SK-N-SH (cell line): ENCODE data around the gene SLC13A3. TPM values are rescaled to one million over a fixed set of nuclear protein-coding genes. Genes with fewer than 3 reads are reported as not detected.

ENCODE experiments used
- CTCF ChIA-PET: fragments of 300-600, 350-600 bp; formaldehyde crosslinking; extraction: SDS; loops from one replicate; lab custom pipeline; 2021; lab: Yijun Ruan, JAX
- POLR2A ChIA-PET: fragments of 350-600 bp; sonication (Branson Sonifier 250); formaldehyde crosslinking; extraction: SDS; loops from one replicate; lab custom pipeline; 2020; ENCODE audit warnings: antibody characterized with exemption, inconsistent platforms; lab: Yijun Ruan, JAX
- DNase-seq: peaks from one replicate; pipeline ENCODE4 v3.0.0; 2012
- H2AFZ ChIP-seq: fragments of 200-600 bp; sonication (generic); 2 replicates; pipeline ENCODE4 v1.8.1; 2016; ENCODE audit warnings: antibody characterized with exemption, mild to moderate bottlenecking, low read depth
- H3F3A ChIP-seq: fragments of 200-600 bp; sonication (generic); replicated peaks from 2 replicates; pipeline ENCODE3; 2016; ENCODE audit warnings: antibody characterized with exemption, mild to moderate bottlenecking; ENCODE audit not compliant: insufficient read depth
- H3K27ac ChIP-seq, 2 experiments: fragments of 200-500 bp in 1 of 2; fragments of 200-600 bp in 1 of 2; sonication (Bioruptor generic) in 1 of 2; sonication (generic), shearing (Covaris generic) in 1 of 2; 2 replicates each; pipeline versions ENCODE4 v1.5.1 to v1.6.1; 2014 to 2016; ENCODE audit warnings: low read depth in 2 of 2, inconsistent platforms in 1 of 2, low read length in 1 of 2, mild to moderate bottlenecking in 1 of 2, mixed read lengths in 1 of 2
- H3K27me3 ChIP-seq: fragments of 200-600 bp; sonication (generic), shearing (Covaris generic); 2 replicates; pipeline ENCODE4 v1.6.1; 2016; ENCODE audit warnings: mixed run types; ENCODE audit not compliant: insufficient read depth
- H3K36me3 ChIP-seq, 2 experiments: fragments of 200-500 bp in 1 of 2; fragments of 200-600 bp in 1 of 2; sonication (Bioruptor generic) in 1 of 2; sonication (generic) in 1 of 2; replicated peaks in 1 of 2; 2 replicates each; pipeline versions ENCODE3 to v1.5.1; 2014 to 2016; ENCODE audit warnings: low read length in 1 of 2, mild to moderate bottlenecking in 1 of 2; ENCODE audit not compliant: insufficient read depth in 2 of 2, control insufficient read depth in 1 of 2
- H3K4me1 ChIP-seq, 2 experiments: fragments of 200-500 bp in 1 of 2; fragments of 200-600 bp in 1 of 2; sonication (Bioruptor generic) in 1 of 2; sonication (generic), shearing (Covaris generic) in 1 of 2; 2 replicates each; pipeline versions ENCODE4 v1.5.1 to v1.6.1; 2014 to 2016; ENCODE audit warnings: low read depth in 1 of 2, low read length in 1 of 2, mixed run types in 1 of 2; ENCODE audit not compliant: insufficient read depth in 2 of 2, control insufficient read depth in 1 of 2
- H3K4me2 ChIP-seq: fragments of 200-600 bp; sonication (generic), shearing (Covaris generic); 2 replicates; pipeline ENCODE4 v1.6.1; 2017; ENCODE audit warnings: mixed run types
- H3K4me3 ChIP-seq, 2 experiments: fragments of 200-500 bp in 1 of 2; fragments of 200-600 bp in 1 of 2; sonication (Bioruptor generic) in 1 of 2; sonication (generic), shearing (Covaris generic) in 1 of 2; 2 replicates each; pipeline versions ENCODE4 v1.5.1 to v1.8.1; 2014 to 2016; ENCODE audit warnings: low read depth in 2 of 2, inconsistent platforms in 1 of 2, low read length in 1 of 2, mild to moderate bottlenecking in 1 of 2, mixed read lengths in 1 of 2, moderate library complexity in 1 of 2
- H3K79me2 ChIP-seq: fragments of 200-600 bp; sonication (generic); 2 replicates; pipeline ENCODE4 v1.8.1; 2017; ENCODE audit warnings: mild to moderate bottlenecking; ENCODE audit not compliant: insufficient read depth
- H3K9ac ChIP-seq: fragments of 200-600 bp; sonication (generic); 2 replicates; pipeline ENCODE4 v1.6.1; 2017; ENCODE audit warnings: mixed run types
- H3K9me2 ChIP-seq: fragments of 200-600 bp; sonication (generic); 2 replicates; pipeline ENCODE4 v1.6.1; 2017; ENCODE audit warnings: mixed run types
- H3K9me3 ChIP-seq: fragments of 200-600 bp; sonication (generic); 2 replicates; pipeline ENCODE4 v1.6.1; 2017; ENCODE audit warnings: mixed run types, mild to moderate bottlenecking, moderate library complexity
- H4K20me1 ChIP-seq: fragments of 200-600 bp; sonication (generic); 2 replicates; pipeline ENCODE4 v1.6.1; 2017; ENCODE audit warnings: mild to moderate bottlenecking, mixed run types; ENCODE audit not compliant: insufficient read depth
- EP300 ChIP-seq, 2 experiments: IDR thresholded peaks; 2 replicates each; pipeline versions ENCODE4 v1.4.0 to v1.6.1; 2012; ENCODE audit warnings: borderline replicate concordance in 1 of 2, low read depth in 1 of 2, low read length in 1 of 2
- FOXJ3 ChIP-seq: sonication (generic); formaldehyde crosslinking; IDR thresholded peaks from 2 replicates; pipeline ENCODE4 v1.5.1; 2020; ENCODE audit warnings: mild to moderate bottlenecking, missing genetic modification reagents
- GABPA ChIP-seq: IDR thresholded peaks from 2 replicates; pipeline ENCODE4 v1.4.0; 2012; ENCODE audit warnings: low read depth, mild to moderate bottlenecking
- NFIC ChIP-seq: IDR thresholded peaks from 2 replicates; pipeline ENCODE4 v1.4.0; 2012; ENCODE audit warnings: borderline replicate concordance
- POLR2AphosphoS5 ChIP-seq: IDR thresholded peaks from 2 replicates; pipeline ENCODE4 v1.6.1; 2012; ENCODE audit warnings: low read depth, low read length
- RAD21 ChIP-seq: IDR thresholded peaks from 2 replicates; pipeline ENCODE4 v1.6.1; 2012; ENCODE audit warnings: mild to moderate bottlenecking, low read length
- RCOR1 ChIP-seq: fragments of 150-350 bp; IDR thresholded peaks from 2 replicates; pipeline ENCODE4 v1.6.1; 2017; ENCODE audit warnings: antibody characterized with exemption, low read length
- SIN3A ChIP-seq: IDR thresholded peaks from 2 replicates; pipeline ENCODE4 v1.6.1; 2012; ENCODE audit warnings: low read depth, mild to moderate bottlenecking, low read length, moderate library complexity, borderline replicate concordance
- TAF1 ChIP-seq: IDR thresholded peaks from 2 replicates; pipeline ENCODE4 v1.6.1; 2012; ENCODE audit warnings: low read depth, mild to moderate bottlenecking, low read length, moderate library complexity, borderline replicate concordance
- WGBS: methylation state at CpG from one replicate; pipeline ENCODE4 v1.1.6; 2017; ENCODE audit warnings: low lambda C conversion rate; 5-methylcytosine and 5-hydroxymethylcytosine counted together
- polyA plus RNA-seq, 3 experiments: library from polyadenylated mRNA; depleted of rRNA; stranded (reverse); fragments of >200 nt; gene quantifications; 2 replicates each; pipeline ENCODE4 v1.2.3, GENCODE V29; 2012
- TF ChIP-seq, protein P1 (sequence below): fragments of 150-350 bp; IDR thresholded peaks from 2 replicates; pipeline ENCODE4 v1.6.1; 2017; ENCODE audit warnings: antibody characterized with exemption, low read length, low read depth, borderline replicate concordance
- TF ChIP-seq, protein P2 (sequence below): IDR thresholded peaks from 2 replicates; pipeline ENCODE4 v1.4.0; 2012; ENCODE audit warnings: low read depth, borderline replicate concordance
- TF ChIP-seq, protein P3 (sequence below): IDR thresholded peaks from 2 replicates; pipeline ENCODE4 v1.6.1; 2012; ENCODE audit warnings: mild to moderate bottlenecking, low read depth, low read length, moderate library complexity
- TF ChIP-seq, protein P4 (sequence below): IDR thresholded peaks from 2 replicates; pipeline ENCODE4; 2012

Gene SLC13A3
- polyA plus RNA-seq, 1 of the 3 experiments (the other 2 are of a cell fraction): 0.10 TPM

DNA sequence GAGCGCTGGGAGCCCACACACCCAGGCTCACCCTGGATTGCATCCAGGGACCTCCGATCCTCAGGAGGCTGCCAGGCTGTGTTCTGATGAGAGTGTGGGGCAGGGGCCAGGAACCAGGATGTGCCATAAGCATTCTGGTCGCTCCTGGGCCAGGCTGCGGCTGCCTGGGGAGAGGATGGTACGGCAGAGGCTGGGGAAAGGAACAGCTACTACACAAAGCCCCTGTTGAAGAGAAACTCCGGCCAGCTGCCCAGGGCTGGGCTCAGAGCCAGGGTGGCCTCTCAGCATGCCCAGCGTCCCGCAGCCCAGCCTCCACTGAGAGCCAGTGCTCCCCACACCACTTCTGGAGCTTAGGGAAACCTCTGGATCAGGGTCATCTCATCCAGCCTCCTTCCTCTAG, 79.1 kb downstream of the SLC13A3 start:
- ChIA-PET POLR2A (no interaction called here), CTCF (interaction anchor here (0.9 to 4.3 kb wide), 4 partner anchors 10 to 109 kb away, joined by 3 to 21 read pairs (median 10); no protein-coding TSS in a partner anchor)
- Histone ChIP-seq H3K4me1 (peaks cover 0 to 35% of the 10 kb centered on the region in 2 experiments; a peak in 1 of 4 replicates), H3K27ac (peak overlapping the region in 1 of 2 experiments; percentile 79; a peak in 2 of 4 replicates), H3K79me2 (no peaks in the 10 kb centered on the region), H3K4me3 (no peak overlapping the region), H2AFZ (no peak overlapping the region), H3K9me3 (no peaks in the 10 kb centered on the region), H3K4me2 (no peak overlapping the region), H4K20me1 (no peaks in the 10 kb centered on the region), H3K27me3 (no peaks in the 10 kb centered on the region), H3K36me3 (no peaks in the 10 kb centered on the region), H3K9ac (no peak overlapping the region), H3K9me2 (no peaks in the 10 kb centered on the region), H3F3A (no peaks in the 10 kb centered on the region)
- peak; percentile 73 for DNase-seq
- TF ChIP-seq, protein P1, sequence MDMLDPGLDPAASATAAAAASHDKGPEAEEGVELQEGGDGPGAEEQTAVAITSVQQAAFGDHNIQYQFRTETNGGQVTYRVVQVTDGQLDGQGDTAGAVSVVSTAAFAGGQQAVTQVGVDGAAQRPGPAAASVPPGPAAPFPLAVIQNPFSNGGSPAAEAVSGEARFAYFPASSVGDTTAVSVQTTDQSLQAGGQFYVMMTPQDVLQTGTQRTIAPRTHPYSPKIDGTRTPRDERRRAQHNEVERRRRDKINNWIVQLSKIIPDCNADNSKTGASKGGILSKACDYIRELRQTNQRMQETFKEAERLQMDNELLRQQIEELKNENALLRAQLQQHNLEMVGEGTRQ: no peak
- TF ChIP-seq TAF1: no peak
- TF ChIP-seq NFIC: no peak
- WGBS: 15% methylated on average over 6 of the region's 8 CpGs

DNA sequence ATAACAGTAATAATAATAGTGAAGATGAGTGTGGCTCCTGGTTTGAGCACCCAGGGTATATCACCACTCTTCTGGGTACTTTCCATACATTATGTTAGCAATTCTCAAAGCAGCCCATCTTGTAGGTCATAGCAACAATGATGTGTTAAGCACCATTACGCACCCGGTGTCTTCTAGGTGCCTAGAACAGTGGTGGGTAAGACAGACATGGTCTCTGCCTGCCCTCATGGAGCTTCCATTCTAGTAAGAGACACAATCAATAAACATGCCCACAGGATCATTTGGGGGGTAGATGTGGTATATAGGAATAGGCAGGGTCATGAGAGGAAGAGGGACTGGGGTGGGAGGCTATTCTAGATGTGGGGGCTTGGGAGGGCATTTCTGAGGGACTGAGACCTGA, 79.8 kb downstream of the SLC13A3 start:
- POLR2A ChIA-PET: no interaction called here
- 75% methylated on average over 2 of the region's 2 CpGs for WGBS

More for the DNA sequence above, 79.8 kb downstream of the SLC13A3 start:
- DNase-seq: no peak
- Histone ChIP-seq H3K4me2 (no peak overlapping the region), H3K9me3 (no peaks in the 10 kb centered on the region), H3F3A (no peaks in the 10 kb centered on the region), H3K27ac (no peak overlapping the region), H4K20me1 (no peaks in the 10 kb centered on the region), H3K9me2 (no peaks in the 10 kb centered on the region), H3K36me3 (no peaks in the 10 kb centered on the region), H3K79me2 (no peaks in the 10 kb centered on the region), H3K4me1 (peaks cover 0 to 35% of the 10 kb centered on the region in 2 experiments; a peak in 1 of 4 replicates), H3K4me3 (no peak overlapping the region), H3K9ac (no peak overlapping the region), H3K27me3 (no peaks in the 10 kb centered on the region), H2AFZ (no peak overlapping the region)
- CTCF ChIA-PET: interaction anchor here (0.9 to 4.3 kb wide), 4 partner anchors 9 to 110 kb away, joined by 3 to 21 read pairs (median 10); no protein-coding TSS in a partner anchor
- TF ChIP-seq, protein P2, sequence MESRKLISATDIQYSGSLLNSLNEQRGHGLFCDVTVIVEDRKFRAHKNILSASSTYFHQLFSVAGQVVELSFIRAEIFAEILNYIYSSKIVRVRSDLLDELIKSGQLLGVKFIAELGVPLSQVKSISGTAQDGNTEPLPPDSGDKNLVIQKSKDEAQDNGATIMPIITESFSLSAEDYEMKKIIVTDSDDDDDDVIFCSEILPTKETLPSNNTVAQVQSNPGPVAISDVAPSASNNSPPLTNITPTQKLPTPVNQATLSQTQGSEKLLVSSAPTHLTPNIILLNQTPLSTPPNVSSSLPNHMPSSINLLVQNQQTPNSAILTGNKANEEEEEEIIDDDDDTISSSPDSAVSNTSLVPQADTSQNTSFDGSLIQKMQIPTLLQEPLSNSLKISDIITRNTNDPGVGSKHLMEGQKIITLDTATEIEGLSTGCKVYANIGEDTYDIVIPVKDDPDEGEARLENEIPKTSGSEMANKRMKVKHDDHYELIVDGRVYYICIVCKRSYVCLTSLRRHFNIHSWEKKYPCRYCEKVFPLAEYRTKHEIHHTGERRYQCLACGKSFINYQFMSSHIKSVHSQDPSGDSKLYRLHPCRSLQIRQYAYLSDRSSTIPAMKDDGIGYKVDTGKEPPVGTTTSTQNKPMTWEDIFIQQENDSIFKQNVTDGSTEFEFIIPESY: no peak
- TF ChIP-seq POLR2AphosphoS5 (no peak), RAD21 (no peak), GABPA (no peak), SIN3A (no peak), EP300 (IDR thresholded peaks at IDR 0.05; ENCODE audit: borderline replicate concordance in 1 of 2, low read depth in 1 of 2, low read length in 1 of 2) (no peak), FOXJ3 (CRISPR knock-in tag) (no peak), RCOR1 (no peak)
- TF ChIP-seq, protein P3, sequence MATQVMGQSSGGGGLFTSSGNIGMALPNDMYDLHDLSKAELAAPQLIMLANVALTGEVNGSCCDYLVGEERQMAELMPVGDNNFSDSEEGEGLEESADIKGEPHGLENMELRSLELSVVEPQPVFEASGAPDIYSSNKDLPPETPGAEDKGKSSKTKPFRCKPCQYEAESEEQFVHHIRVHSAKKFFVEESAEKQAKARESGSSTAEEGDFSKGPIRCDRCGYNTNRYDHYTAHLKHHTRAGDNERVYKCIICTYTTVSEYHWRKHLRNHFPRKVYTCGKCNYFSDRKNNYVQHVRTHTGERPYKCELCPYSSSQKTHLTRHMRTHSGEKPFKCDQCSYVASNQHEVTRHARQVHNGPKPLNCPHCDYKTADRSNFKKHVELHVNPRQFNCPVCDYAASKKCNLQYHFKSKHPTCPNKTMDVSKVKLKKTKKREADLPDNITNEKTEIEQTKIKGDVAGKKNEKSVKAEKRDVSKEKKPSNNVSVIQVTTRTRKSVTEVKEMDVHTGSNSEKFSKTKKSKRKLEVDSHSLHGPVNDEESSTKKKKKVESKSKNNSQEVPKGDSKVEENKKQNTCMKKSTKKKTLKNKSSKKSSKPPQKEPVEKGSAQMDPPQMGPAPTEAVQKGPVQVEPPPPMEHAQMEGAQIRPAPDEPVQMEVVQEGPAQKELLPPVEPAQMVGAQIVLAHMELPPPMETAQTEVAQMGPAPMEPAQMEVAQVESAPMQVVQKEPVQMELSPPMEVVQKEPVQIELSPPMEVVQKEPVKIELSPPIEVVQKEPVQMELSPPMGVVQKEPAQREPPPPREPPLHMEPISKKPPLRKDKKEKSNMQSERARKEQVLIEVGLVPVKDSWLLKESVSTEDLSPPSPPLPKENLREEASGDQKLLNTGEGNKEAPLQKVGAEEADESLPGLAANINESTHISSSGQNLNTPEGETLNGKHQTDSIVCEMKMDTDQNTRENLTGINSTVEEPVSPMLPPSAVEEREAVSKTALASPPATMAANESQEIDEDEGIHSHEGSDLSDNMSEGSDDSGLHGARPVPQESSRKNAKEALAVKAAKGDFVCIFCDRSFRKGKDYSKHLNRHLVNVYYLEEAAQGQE: no peak
- TF ChIP-seq, protein P4, sequence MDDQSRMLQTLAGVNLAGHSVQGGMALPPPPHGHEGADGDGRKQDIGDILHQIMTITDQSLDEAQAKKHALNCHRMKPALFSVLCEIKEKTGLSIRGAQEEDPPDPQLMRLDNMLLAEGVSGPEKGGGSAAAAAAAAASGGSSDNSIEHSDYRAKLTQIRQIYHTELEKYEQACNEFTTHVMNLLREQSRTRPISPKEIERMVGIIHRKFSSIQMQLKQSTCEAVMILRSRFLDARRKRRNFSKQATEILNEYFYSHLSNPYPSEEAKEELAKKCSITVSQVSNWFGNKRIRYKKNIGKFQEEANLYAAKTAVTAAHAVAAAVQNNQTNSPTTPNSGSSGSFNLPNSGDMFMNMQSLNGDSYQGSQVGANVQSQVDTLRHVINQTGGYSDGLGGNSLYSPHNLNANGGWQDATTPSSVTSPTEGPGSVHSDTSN: no peak
